Measurements from ENCODE around the gene ADAMTS18. TPM values are rescaled to one million over a fixed set of nuclear protein-coding genes. Genes with fewer than 3 reads are reported as not detected.

The ADAMTS18 gene
- total and polyA plus RNA-seq, 4 donors, result under 0.01 to 0.17 TPM; not detected in 2

DNA sequence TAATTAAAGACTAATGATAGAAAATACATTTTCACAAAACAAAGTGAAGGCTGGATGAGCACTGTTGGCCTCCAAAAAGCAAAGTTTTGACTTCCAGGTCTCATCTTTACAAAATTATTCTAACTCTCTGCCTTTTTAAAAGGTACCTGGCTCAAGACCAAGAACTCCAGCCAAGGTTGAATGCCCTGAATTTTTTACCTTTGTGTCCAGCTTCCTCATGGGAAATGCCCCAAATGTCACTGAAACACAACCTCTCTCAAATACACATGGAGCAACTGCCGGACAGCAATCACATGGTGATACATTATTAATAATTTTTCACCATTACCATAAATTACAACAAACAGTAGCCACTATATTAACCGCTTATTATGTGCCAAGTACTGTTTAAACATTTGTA, 32.2 kb downstream of the ADAMTS18 start (continued):
- no peak for TF ChIP-seq REST (IDR thresholded peaks at IDR 0.05)

GRCh38 chr16:77402118-77402517, 32.7 kb downstream of the ADAMTS18 start:
- no peak overlapping the region for H3K4me3 ChIP-seq (ENCODE audit: low read depth in 1 of 3, low read length in 3 of 3)
- no peak for DNase-seq (ENCODE audit: low spot score)
- no peaks in the 10 kb centered on the region for H3K4me1 ChIP-seq (ENCODE audit: control insufficient read depth in 4 of 4, insufficient read depth in 4 of 4, low read length in 3 of 4)
- WGBS, result 81% methylated on average over 6 of the region's 6 CpGs
- H3K9me3 ChIP-seq (ENCODE audit: control insufficient read depth in 4 of 4, low read length in 3 of 4), result no peaks in the 10 kb centered on the region
- no peak overlapping the region for H3K9ac ChIP-seq (ENCODE audit: low read depth in 1 of 2, low read length in 2 of 2)
- peaks cover 0 to 2% (median 0%) of the 10 kb centered on the region in 4 donors for H3K27me3 ChIP-seq (ENCODE audit: control insufficient read depth in 4 of 4, insufficient read depth in 4 of 4, low read length in 3 of 4)
- TF ChIP-seq NR2F2 (IDR thresholded peaks at IDR 0.05) (no peak), TAF1 (conservative IDR thresholded peaks at IDR 0.05) (no peak), HNF4G (IDR thresholded peaks at IDR 0.05) (no peak), FOXA1 (IDR thresholded peaks at IDR 0.05) (no peak), GABPA (IDR thresholded peaks at IDR 0.05 in 1 of 2, conservative IDR thresholded peaks at IDR 0.05 in 1 of 2) (no peak), REST (IDR thresholded peaks at IDR 0.05) (no peak), RXRA (IDR thresholded peaks at IDR 0.05) (no peak), RAD21 (IDR thresholded peaks at IDR 0.05) (no peak)
- TF ChIP-seq, protein P1, sequence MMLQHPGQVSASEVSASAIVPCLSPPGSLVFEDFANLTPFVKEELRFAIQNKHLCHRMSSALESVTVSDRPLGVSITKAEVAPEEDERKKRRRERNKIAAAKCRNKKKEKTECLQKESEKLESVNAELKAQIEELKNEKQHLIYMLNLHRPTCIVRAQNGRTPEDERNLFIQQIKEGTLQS (IDR thresholded peaks at IDR 0.05), result no peak
- TF ChIP-seq, protein P2, sequence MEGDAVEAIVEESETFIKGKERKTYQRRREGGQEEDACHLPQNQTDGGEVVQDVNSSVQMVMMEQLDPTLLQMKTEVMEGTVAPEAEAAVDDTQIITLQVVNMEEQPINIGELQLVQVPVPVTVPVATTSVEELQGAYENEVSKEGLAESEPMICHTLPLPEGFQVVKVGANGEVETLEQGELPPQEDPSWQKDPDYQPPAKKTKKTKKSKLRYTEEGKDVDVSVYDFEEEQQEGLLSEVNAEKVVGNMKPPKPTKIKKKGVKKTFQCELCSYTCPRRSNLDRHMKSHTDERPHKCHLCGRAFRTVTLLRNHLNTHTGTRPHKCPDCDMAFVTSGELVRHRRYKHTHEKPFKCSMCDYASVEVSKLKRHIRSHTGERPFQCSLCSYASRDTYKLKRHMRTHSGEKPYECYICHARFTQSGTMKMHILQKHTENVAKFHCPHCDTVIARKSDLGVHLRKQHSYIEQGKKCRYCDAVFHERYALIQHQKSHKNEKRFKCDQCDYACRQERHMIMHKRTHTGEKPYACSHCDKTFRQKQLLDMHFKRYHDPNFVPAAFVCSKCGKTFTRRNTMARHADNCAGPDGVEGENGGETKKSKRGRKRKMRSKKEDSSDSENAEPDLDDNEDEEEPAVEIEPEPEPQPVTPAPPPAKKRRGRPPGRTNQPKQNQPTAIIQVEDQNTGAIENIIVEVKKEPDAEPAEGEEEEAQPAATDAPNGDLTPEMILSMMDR (IDR thresholded peaks at IDR 0.05; ENCODE audit: low read depth, low read length, missing input control), result no peak
- TF ChIP-seq, protein P3, sequence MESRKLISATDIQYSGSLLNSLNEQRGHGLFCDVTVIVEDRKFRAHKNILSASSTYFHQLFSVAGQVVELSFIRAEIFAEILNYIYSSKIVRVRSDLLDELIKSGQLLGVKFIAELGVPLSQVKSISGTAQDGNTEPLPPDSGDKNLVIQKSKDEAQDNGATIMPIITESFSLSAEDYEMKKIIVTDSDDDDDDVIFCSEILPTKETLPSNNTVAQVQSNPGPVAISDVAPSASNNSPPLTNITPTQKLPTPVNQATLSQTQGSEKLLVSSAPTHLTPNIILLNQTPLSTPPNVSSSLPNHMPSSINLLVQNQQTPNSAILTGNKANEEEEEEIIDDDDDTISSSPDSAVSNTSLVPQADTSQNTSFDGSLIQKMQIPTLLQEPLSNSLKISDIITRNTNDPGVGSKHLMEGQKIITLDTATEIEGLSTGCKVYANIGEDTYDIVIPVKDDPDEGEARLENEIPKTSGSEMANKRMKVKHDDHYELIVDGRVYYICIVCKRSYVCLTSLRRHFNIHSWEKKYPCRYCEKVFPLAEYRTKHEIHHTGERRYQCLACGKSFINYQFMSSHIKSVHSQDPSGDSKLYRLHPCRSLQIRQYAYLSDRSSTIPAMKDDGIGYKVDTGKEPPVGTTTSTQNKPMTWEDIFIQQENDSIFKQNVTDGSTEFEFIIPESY (IDR thresholded peaks at IDR 0.05), result no peak
- H3K36me3 ChIP-seq (ENCODE audit: control insufficient read depth in 4 of 4, insufficient read depth in 3 of 4, low read depth in 1 of 4, low read length in 3 of 4), result no peaks in the 10 kb centered on the region
- no peak overlapping the region for H3K27ac ChIP-seq (ENCODE audit: low read depth in 1 of 2, low read length in 2 of 2)

Data from liver (tissue), 9 donors.